Stimulated activated CD4-positive, alpha-beta T cell treated with anti-CD3 and anti-CD28 coated beads, Interleukin-1b, Interleukin-23, amount 100 ng/mL, for 1 hour (primary cell): ENCODE measurements around the gene GNB1.
A peak's percentile ranks its signal among the peaks of the same experiment; 100 is the strongest.
"Not testable (repeated sequence)": the region's sequence is repeated elsewhere in the genome, so short reads cannot be mapped to it uniquely, and the experiment has no call there.

Experiments used
- DNase-seq, 2 donors: peaks; one replicate each; pipeline ENCODE4 v3.0.0-alpha.2; 2020; ENCODE audit warnings: low read depth in 2 of 2

Gene GNB1

DNA sequence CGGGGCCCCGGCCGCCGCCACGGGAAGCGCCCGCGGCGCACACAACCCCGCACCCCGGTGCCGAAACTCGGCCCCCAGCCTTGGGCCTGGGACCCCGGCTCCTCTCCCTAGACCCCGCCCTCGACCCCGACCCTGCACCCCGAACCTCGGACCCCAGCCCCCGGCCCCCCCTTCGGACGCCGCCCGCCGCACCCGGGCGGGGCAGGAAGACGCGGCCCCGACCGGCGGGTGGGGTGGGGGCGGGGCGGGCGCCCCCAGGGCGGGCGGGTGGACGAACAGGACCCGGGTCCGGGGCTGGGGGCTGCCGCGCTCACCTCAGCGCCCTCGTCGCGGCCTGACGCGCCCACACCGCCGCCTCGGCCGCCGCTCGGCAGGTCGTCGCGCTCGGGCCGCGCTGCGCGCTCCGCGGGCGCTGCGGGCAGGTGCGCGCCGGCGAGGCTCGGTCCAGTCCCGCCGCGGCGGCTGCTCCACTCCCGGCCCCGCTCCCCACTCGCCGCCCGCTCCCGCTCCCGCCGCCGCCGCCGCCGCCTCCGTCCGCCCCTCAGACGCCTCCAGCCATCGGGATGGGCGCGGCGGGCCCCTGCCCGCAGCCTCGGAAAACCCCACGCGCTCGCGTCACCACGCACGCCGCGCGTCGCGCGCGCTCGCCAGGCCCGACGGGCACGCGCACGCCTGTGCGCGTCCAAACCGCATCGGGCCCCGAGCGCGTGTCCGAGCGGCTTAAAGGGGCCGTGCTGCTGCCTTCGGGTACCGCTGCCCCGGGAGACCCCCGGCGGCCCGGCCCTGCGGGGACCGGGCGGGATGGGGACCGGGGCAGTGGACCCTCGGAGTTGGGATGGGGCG, at the start of gene GNB1:
Gene GNB1, minus strand, starts transcription at position 582 of the 843 bp plus-strand sequence. CDS start 65,634 bp downstream, outside the sequence.
- peak; percentile 73 to 76 for DNase-seq

DNA sequence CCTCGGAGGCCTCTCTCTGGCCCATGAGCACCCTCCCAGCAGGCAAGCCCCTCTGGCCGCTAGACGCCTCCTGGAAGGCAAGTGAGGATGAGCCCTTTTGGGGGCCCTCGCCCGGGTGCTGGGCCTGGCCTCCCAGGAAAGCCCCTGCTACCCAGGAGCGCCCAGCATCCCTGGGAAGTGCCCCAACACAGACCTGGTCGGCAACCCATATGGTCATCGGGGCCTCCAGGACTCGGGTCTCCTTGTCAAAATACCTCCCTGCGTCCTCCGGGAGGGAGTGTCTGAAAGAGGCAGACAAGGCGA, 49.2 kb upstream of the GNB1 start:
- no peak for DNase-seq

DNA sequence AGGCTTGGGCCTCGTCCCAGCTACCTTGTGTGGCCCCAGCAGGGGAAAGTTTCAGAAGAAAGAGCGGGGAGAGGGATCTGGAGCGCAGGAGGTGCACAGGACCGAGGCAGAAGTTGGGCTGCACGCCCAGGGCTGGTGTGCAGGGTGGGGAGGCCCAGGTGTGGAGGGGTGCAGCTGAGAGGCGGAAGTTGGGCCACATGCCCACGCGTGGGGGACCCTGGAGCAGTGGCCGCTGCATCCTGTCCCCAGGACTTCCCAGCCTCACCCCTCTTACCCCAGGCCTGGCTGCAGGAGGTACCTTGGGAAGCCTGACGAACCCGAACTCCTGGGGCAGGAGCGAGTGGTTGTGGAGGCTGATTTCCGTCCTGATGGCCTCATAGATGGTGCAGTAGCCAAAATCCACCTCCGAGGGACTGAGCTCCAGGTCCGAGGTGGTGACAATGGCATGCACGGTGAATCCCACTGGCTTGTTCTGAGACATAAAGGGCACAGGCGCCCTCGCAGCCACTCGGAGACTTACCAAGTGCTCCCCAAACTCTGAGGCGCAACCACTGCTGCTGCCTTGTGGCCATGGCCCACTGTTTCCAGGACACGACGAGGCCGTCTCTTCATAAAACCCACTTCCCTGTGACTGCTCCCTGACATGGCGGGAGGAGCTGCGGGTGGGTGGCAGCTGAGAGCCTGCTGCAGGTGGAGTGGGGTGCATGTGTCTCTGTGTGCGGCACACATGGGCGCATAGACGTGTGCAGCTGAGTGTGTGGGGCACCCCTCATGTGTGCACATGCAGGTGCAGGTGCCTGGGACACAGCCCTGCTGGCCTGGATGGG, 48.6 kb upstream of the GNB1 start:
- no peak for DNase-seq

GRCh38 chr1:1938613-1939295, 47.9 kb upstream of the GNB1 start:
- no peak for DNase-seq

GRCh38 chr1:1938276-1938573, 47.3 kb upstream of the GNB1 start:
- no peak for DNase-seq

GRCh38 chr1:1937549-1938275, 46.8 kb upstream of the GNB1 start:
- DNase-seq: no peak

DNA sequence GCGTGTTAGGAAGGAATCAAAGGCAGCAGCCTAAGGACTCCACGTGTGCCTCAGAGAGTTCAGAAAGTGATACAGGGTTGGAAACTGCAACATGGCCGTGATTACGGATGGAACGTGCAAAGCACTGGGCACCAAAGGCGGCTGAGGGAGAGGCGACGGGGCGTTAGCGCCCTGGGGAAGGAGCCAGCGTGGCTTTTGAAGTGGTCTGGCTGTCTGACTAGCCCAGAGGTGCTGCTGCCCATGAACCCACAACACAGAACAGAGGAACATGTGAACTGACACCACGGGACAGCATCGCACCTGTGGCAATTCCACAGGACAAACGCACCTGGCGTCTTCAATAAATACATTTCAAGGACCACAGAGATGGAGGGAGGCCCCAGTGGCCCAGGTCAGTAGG, 46.2 kb upstream of the GNB1 start:
- DNase-seq: no peak

DNA sequence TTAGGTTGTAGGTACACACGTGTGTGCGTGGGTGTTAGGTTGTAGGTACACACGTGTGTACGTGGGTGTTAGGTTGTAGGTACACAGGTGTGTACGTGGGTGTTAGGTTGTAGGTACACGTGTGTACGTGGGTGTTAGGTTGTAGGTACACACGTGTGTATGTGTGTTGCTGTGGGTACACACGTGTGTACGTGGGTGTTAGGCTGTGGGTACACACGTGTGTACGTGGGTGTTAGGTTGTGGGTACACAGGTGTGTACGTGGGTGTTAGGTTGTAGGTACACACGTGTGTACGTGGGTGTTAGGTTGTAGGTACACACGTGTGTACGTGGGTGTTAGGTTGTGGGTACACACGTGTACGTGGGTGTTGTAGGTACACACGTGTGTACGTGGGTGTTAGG, 44.0 kb upstream of the GNB1 start:
- not testable (repeated sequence) for DNase-seq

DNA sequence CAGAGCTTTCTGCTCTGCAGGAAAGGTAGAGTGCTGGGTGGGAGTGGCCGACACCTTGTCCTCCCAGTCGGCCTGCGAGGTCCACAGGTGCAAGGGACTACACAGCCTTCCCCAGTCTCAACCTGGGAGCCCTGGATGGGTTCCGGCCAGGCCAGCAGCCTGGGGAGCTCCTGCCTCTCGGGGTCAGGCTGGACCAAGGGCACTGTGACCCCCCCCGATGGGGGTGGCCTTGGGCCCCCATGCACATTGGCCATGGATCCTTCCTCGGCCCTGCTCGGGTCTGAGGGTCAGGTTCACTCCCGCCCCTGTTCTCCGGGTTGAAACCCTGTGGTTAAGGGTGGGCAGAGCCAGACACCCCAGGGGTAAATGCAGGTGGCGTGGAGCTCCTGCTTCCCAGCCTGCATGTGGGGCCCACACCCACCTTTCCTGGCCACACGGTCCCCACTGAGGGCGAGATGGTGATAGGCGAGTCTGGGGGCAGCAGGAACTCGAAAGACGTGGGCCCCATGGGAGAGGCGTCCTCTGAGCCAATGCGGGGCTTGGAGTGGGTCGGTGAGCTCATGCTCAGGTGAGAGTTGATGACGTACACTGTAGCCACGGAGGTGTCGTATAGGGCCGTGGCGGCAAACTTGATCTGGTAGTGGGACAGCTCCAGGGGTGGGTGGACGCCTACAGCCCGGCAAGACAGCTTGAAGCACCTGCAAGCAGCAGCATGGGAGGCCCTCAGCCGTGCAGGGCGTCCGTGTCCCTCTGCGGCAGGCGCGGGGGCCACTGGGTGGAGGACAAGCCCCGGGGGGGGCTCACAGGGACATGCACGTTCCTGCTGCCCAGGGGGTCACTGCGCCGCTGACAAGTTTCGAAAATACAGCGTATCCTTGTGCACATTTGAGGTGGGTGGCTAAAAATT, 39.0 kb upstream of the GNB1 start:
- DNase-seq: no peak

DNA sequence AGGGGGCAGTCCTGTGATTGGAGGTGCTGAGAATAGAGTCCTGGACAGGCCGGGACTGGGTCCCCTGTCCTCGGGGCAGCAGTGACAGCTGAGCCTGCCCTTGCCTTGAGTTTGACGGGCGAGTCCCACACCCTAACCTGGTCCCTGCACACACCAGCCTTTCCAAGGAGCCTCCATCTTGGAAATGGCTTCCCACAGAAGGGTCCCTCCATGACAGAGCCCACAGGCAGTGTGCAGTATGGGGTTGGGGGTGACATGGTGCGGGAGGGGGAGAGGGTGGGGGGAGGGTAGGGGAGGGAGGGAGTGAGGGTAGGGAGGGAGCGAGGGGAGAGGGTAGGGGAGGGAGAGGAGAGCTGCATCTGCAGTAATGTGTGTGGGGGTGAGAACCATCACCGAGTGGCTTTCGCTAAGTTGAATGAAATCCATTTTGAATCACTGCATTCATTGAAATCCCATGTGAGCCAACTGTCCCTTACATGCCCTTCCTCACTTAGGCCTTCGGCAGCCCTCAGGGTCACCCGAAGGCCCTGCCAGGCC, 38.3 kb upstream of the GNB1 start:
- no peak for DNase-seq

GRCh38 chr1:1928231-1929101, 37.6 kb upstream of the GNB1 start:
- no peak for DNase-seq

DNA sequence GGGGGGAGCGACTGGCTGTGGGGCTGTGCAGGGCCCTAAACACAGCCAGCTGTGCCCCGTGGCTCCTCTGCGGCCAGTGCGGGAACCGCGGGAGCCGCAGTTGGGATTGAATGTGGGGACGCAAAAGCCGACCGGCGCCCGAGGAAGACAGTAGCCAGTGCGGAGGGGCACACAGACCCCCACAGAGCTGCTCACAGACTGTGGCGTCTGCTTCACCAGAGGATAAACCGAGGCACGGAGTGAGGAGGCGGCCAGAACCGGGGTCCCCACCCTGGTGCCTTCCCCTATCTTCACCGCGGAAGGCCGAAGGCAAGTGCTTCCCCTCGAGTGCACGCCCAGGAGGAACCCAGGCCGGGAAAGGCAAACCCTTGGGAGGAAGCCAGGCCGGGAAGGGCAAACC, 36.9 kb upstream of the GNB1 start:
- DNase-seq: no peak

DNA sequence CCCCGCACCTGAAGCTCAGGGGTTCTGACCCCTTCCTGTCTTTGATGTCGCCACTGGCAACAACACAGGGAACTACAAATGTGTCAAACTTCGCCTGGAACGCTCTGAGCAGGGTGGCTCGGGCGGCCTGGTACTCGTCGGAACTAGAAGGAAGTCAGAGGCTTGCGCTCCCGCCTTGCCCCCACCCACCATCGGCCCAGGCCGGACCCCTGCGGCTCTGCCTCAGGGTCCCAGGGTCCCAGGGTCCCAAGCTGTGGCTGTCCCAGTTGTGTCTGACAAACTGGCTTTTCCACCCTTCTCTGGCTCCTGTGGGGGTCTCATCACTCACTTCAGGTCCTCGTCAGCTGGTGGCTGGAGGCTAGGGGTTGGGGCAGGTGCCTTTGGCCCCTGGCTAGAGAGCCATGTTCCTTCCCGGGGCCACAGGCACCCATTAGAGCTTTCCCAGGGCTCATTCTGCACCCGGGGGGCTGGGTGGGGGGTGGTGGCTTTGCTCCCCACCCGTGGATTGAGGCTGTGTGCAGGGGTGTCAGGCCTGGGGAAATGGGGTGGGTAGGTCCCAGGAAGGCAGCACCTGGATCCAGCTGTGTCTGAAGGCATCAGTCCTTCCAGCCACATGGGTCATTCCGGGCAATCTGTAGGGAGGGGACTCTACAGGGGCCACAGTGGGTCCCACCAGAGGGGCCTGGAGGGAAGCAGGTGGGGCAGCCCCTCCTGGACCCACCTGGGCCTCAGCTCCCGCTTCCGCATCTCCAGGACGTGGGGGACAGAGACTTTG, 36.2 kb upstream of the GNB1 start:
- DNase-seq: no peak

- DNase-seq: no peak
Observed at GRCh38 chr1:1926346-1926811, 35.5 kb upstream of the GNB1 start.

GRCh38 chr1:1925437-1926345, 34.8 kb upstream of the GNB1 start:
- DNase-seq: no peak

DNA sequence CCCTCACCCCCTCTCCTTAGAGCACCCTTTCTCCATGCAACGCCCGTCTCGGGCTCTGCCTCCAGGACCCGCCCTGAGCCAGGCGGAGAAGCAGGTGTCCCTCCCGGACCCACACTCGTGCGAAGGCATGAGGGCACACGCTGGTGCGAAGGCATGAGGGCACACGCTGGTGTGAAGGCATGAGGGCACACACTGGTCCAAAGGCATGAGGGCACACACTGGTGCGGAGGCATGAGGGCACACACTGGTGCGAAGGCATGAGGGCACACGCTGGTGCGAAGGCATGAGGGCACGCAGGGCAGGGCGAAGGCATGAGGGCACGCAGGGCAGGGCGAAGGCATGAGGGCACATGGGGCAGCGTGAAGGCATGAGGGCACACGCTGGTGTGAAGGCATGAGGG, 34.0 kb upstream of the GNB1 start:
- DNase-seq: no peak

GRCh38 chr1:1924386-1924785, 33.5 kb upstream of the GNB1 start:
- DNase-seq: no peak
